ENCODE measurements around the gene AP4S1.
"Not testable (repeated sequence)": the region's sequence is repeated elsewhere in the genome, so short reads cannot be mapped to it uniquely, and the experiment has no call there.

AP4S1 gene

GRCh38 chr14:31059152-31059924 is 33.9 kb downstream of the AP4S1 start:
- Histone ChIP-seq H3K4ac (ENCODE audit: low read length) (no peak overlapping the region), H3K18ac (ENCODE audit: low read length) (no peak overlapping the region), H2AK5ac (ENCODE audit: low read depth, low read length) (no peak overlapping the region), H3K4me2 (ENCODE audit: insufficient read depth, low read length, poor library complexity, severe bottlenecking) (no peak overlapping the region), H3K27me3 (ENCODE audit: control insufficient read depth in 3 of 3, insufficient read depth in 3 of 3, low read depth in 1 of 3, low read length in 3 of 3) (no peaks in the 10 kb centered on the region), H3K14ac (ENCODE audit: low read length) (no peak overlapping the region), H4K8ac (ENCODE audit: low read depth, low read length) (no peak overlapping the region), H3K9me3 (replicated peaks in 1 of 2; ENCODE audit: control insufficient read depth in 2 of 2, insufficient read depth in 1 of 2, low read depth in 1 of 2, low read length in 2 of 2) (no peaks in the 10 kb centered on the region), H3K23ac (ENCODE audit: low read depth, low read length, poor library complexity) (no peak overlapping the region), H3K27ac (replicated peaks; ENCODE audit: low read length) (no peak overlapping the region), H2BK12ac (ENCODE audit: low read length) (no peak overlapping the region), H3K4me1 (ENCODE audit: control insufficient read depth in 2 of 2, insufficient read depth in 1 of 2, low read depth in 1 of 2, low read length in 2 of 2) (peaks cover 0 to 7% of the 10 kb centered on the region in 2 donors), H3K9ac (ENCODE audit: low read depth, low read length, poor library complexity) (no peak overlapping the region), H3K36me3 (replicated peaks in 1 of 2; ENCODE audit: control insufficient read depth in 2 of 2, insufficient read depth in 2 of 2, low read length in 2 of 2) (no peaks in the 10 kb centered on the region), H2BK120ac (ENCODE audit: low read depth, low read length) (no peak overlapping the region), H4K91ac (ENCODE audit: low read depth, low read length, poor library complexity) (no peak overlapping the region), H2BK15ac (ENCODE audit: low read length) (no peak overlapping the region), H3K4me3 (ENCODE audit: low read length in 2 of 2) (no peak overlapping the region), H2AFZ (ENCODE audit: low read length) (no peak overlapping the region), H3K79me1 (ENCODE audit: low read depth, low read length) (no peaks in the 10 kb centered on the region), H2BK5ac (ENCODE audit: low read length) (no peak overlapping the region)
- WGBS, 2 donors (ENCODE audit: extremely low coverage in 2 of 2, insufficient read length in 2 of 2, insufficient replicate concordance in 1 of 2) = no CpG with 5 or more reads among the region's 1 CpG
- no peak for DNase-seq (ENCODE audit: low spot score)

GRCh38 chr14:31060253-31060875 is 34.9 kb downstream of the AP4S1 start:
- no peak overlapping the region for H2BK120ac ChIP-seq (ENCODE audit: low read depth, low read length)
- peak overlapping the region; percentile 57 for H3K27ac ChIP-seq (replicated peaks; ENCODE audit: low read length)
- H3K18ac ChIP-seq (ENCODE audit: low read length) = no peak overlapping the region
- peaks cover 0 to 7% of the 10 kb centered on the region in 2 donors for H3K4me1 ChIP-seq (ENCODE audit: control insufficient read depth in 2 of 2, insufficient read depth in 1 of 2, low read depth in 1 of 2, low read length in 2 of 2)
- WGBS, 2 donors (ENCODE audit: extremely low coverage in 2 of 2, insufficient read length in 2 of 2, insufficient replicate concordance in 1 of 2) = no CpG with 5 or more reads among the region's 6 CpGs
- H3K27me3 ChIP-seq (ENCODE audit: control insufficient read depth in 3 of 3, insufficient read depth in 3 of 3, low read depth in 1 of 3, low read length in 3 of 3) = no peaks in the 10 kb centered on the region
- no peak overlapping the region for H2BK12ac ChIP-seq (ENCODE audit: low read length)
- H2AK5ac ChIP-seq (ENCODE audit: low read depth, low read length) = no peak overlapping the region
- no peaks in the 10 kb centered on the region for H3K79me1 ChIP-seq (ENCODE audit: low read depth, low read length)
- DNase-seq (ENCODE audit: low spot score) = peak; percentile 8
- no peaks in the 10 kb centered on the region for H3K36me3 ChIP-seq (replicated peaks in 1 of 2; ENCODE audit: control insufficient read depth in 2 of 2, insufficient read depth in 2 of 2, low read length in 2 of 2)
- H3K4ac ChIP-seq (ENCODE audit: low read length) = no peak overlapping the region
- no peak overlapping the region for H3K4me2 ChIP-seq (ENCODE audit: insufficient read depth, low read length, poor library complexity, severe bottlenecking)
- H3K14ac ChIP-seq (ENCODE audit: low read length) = no peak overlapping the region
- no peaks in the 10 kb centered on the region for H3K9me3 ChIP-seq (replicated peaks in 1 of 2; ENCODE audit: control insufficient read depth in 2 of 2, insufficient read depth in 1 of 2, low read depth in 1 of 2, low read length in 2 of 2)
- H3K4me3 ChIP-seq (ENCODE audit: low read length in 2 of 2) = no peak overlapping the region
- H3K9ac ChIP-seq (ENCODE audit: low read depth, low read length, poor library complexity) = no peak overlapping the region
- no peak overlapping the region for H2BK5ac ChIP-seq (ENCODE audit: low read length)
- H4K8ac ChIP-seq (ENCODE audit: low read depth, low read length) = no peak overlapping the region
- H2AFZ ChIP-seq (ENCODE audit: low read length) = no peak overlapping the region
- no peak overlapping the region for H2BK15ac ChIP-seq (ENCODE audit: low read length)
- no peak overlapping the region for H4K91ac ChIP-seq (ENCODE audit: low read depth, low read length, poor library complexity)
- no peak overlapping the region for H3K23ac ChIP-seq (ENCODE audit: low read depth, low read length, poor library complexity)

GRCh38 chr14:31062908-31063307 is 37.5 kb downstream of the AP4S1 start:
- not testable (repeated sequence) for H3K4me1 ChIP-seq (ENCODE audit: control insufficient read depth in 2 of 2, insufficient read depth in 1 of 2, low read depth in 1 of 2, low read length in 2 of 2); H3K27me3 ChIP-seq (ENCODE audit: control insufficient read depth in 3 of 3, insufficient read depth in 3 of 3, low read depth in 1 of 3, low read length in 3 of 3); H3K4me3 ChIP-seq (ENCODE audit: low read length in 2 of 2); H3K4me2 ChIP-seq (ENCODE audit: insufficient read depth, low read length, poor library complexity, severe bottlenecking); H3K36me3 ChIP-seq (replicated peaks in 1 of 2; ENCODE audit: control insufficient read depth in 2 of 2, insufficient read depth in 2 of 2, low read length in 2 of 2); H3K14ac ChIP-seq (ENCODE audit: low read length); H2AFZ ChIP-seq (ENCODE audit: low read length); H2BK120ac ChIP-seq (ENCODE audit: low read depth, low read length); H3K4ac ChIP-seq (ENCODE audit: low read length); H2AK5ac ChIP-seq (ENCODE audit: low read depth, low read length); H2BK12ac ChIP-seq (ENCODE audit: low read length); H3K18ac ChIP-seq (ENCODE audit: low read length); DNase-seq (ENCODE audit: low spot score); H3K9me3 ChIP-seq (replicated peaks in 1 of 2; ENCODE audit: control insufficient read depth in 2 of 2, insufficient read depth in 1 of 2, low read depth in 1 of 2, low read length in 2 of 2); H2BK5ac ChIP-seq (ENCODE audit: low read length); H3K9ac ChIP-seq (ENCODE audit: low read depth, low read length, poor library complexity); H3K23ac ChIP-seq (ENCODE audit: low read depth, low read length, poor library complexity); H4K91ac ChIP-seq (ENCODE audit: low read depth, low read length, poor library complexity); H3K27ac ChIP-seq (replicated peaks; ENCODE audit: low read length); H2BK15ac ChIP-seq (ENCODE audit: low read length); H3K79me1 ChIP-seq (ENCODE audit: low read depth, low read length); H4K8ac ChIP-seq (ENCODE audit: low read depth, low read length)
- no CpG with 5 or more reads among the region's 8 CpGs for WGBS, 2 donors (ENCODE audit: extremely low coverage in 2 of 2, insufficient read length in 2 of 2, insufficient replicate concordance in 1 of 2)

GRCh38 chr14:31068235-31068634 is 42.8 kb downstream of the AP4S1 start:
- Histone ChIP-seq H3K14ac (ENCODE audit: low read length) (no peak overlapping the region), H2BK12ac (ENCODE audit: low read length) (no peak overlapping the region), H3K18ac (ENCODE audit: low read length) (no peak overlapping the region), H3K4me2 (ENCODE audit: insufficient read depth, low read length, poor library complexity, severe bottlenecking) (no peak overlapping the region), H2AK5ac (ENCODE audit: low read depth, low read length) (no peak overlapping the region), H2BK15ac (ENCODE audit: low read length) (no peak overlapping the region), H4K8ac (ENCODE audit: low read depth, low read length) (no peak overlapping the region), H2AFZ (ENCODE audit: low read length) (no peak overlapping the region), H3K79me1 (ENCODE audit: low read depth, low read length) (no peaks in the 10 kb centered on the region), H3K23ac (ENCODE audit: low read depth, low read length, poor library complexity) (no peak overlapping the region), H3K27ac (replicated peaks; ENCODE audit: low read length) (no peak overlapping the region), H3K36me3 (replicated peaks in 1 of 2; ENCODE audit: control insufficient read depth in 2 of 2, insufficient read depth in 2 of 2, low read length in 2 of 2) (peaks cover 0 to 8% of the 10 kb centered on the region in 2 donors), H3K9ac (ENCODE audit: low read depth, low read length, poor library complexity) (no peak overlapping the region), H3K4me3 (ENCODE audit: low read length in 2 of 2) (no peak overlapping the region), H3K4me1 (ENCODE audit: control insufficient read depth in 2 of 2, insufficient read depth in 1 of 2, low read depth in 1 of 2, low read length in 2 of 2) (peaks cover 0 to 2% of the 10 kb centered on the region in 2 donors), H3K9me3 (replicated peaks in 1 of 2; ENCODE audit: control insufficient read depth in 2 of 2, insufficient read depth in 1 of 2, low read depth in 1 of 2, low read length in 2 of 2) (no peaks in the 10 kb centered on the region), H2BK5ac (ENCODE audit: low read length) (no peak overlapping the region), H3K4ac (ENCODE audit: low read length) (no peak overlapping the region), H4K91ac (ENCODE audit: low read depth, low read length, poor library complexity) (no peak overlapping the region), H3K27me3 (ENCODE audit: control insufficient read depth in 3 of 3, insufficient read depth in 3 of 3, low read depth in 1 of 3, low read length in 3 of 3) (no peaks in the 10 kb centered on the region), H2BK120ac (ENCODE audit: low read depth, low read length) (no peak overlapping the region)
- no CpG with 5 or more reads among the region's 1 CpG for WGBS, 2 donors (ENCODE audit: extremely low coverage in 2 of 2, insufficient read length in 2 of 2, insufficient replicate concordance in 1 of 2)
- no peak for DNase-seq (ENCODE audit: low spot score)
